Endometrium (tissue), 2 donors: Measurements from ENCODE around the gene REC8.
"Not testable (repeated sequence)": the region's sequence is repeated elsewhere in the genome, so short reads cannot be mapped to it uniquely, and the experiment has no call there.

Experiments used
- FAIRE-seq: peaks from 2 replicates; lab custom pipeline; 2012; peaks lifted over from hg19 to GRCh38; lab: Jason Lieb, UNC
- donor health status: control.
- donor health status: control.

REC8 gene

GRCh38 chr14:24184104-24184970 lies 12.5 kb downstream of the REC8 start:
- FAIRE-seq: no peak

GRCh38 chr14:24185026-24185425 lies 13.1 kb downstream of the REC8 start:
- no peak for FAIRE-seq

GRCh38 chr14:24185741-24186140 lies 13.9 kb downstream of the REC8 start:
- FAIRE-seq: no peak

GRCh38 chr14:24186831-24187538 lies 15.1 kb downstream of the REC8 start:
- FAIRE-seq: no peak

GRCh38 chr14:24187539-24187915 lies 15.6 kb downstream of the REC8 start:
- no peak for FAIRE-seq

GRCh38 chr14:24188251-24189058 lies 16.6 kb downstream of the REC8 start, which contains the start of gene IPO4:
IPO4 (minus strand) TSS chr14:24188816; CDS start chr14:24188787, 29 bp downstream.
- FAIRE-seq: peak; percentile 80

- no peak for FAIRE-seq
Measured at GRCh38 chr14:24189059-24189375, 17.1 kb downstream of the REC8 start.

- no peak for FAIRE-seq
Measured at GRCh38 chr14:24189460-24189859, 17.6 kb downstream of the REC8 start.

- no peak for FAIRE-seq
Measured at GRCh38 chr14:24190416-24190815, 18.5 kb downstream of the REC8 start.

- no peak for FAIRE-seq
Measured at GRCh38 chr14:24192933-24193332, 21.1 kb downstream of the REC8 start.

GRCh38 chr14:24194186-24194872 lies 22.4 kb downstream of the REC8 start:
- FAIRE-seq: no peak

GRCh38 chr14:24194873-24195185 lies 22.9 kb downstream of the REC8 start:
- no peak for FAIRE-seq

- FAIRE-seq: no peak
Measured at GRCh38 chr14:24195186-24196070, 23.5 kb downstream of the REC8 start, which contains the start of gene TM9SF1. TM9SF1 (minus strand) TSS chr14:24195441; CDS start chr14:24195019, 422 bp downstream.

GRCh38 chr14:24196071-24197055 lies 24.5 kb downstream of the REC8 start:
- FAIRE-seq: no peak

- FAIRE-seq: no peak
Measured at GRCh38 chr14:24197056-24197450, 25.2 kb downstream of the REC8 start.

GRCh38 chr14:24198814-24199524 lies 27.1 kb downstream of the REC8 start:
- no peak for FAIRE-seq

GRCh38 chr14:24202538-24202937 lies 30.7 kb downstream of the REC8 start:
- FAIRE-seq: not testable (repeated sequence)

GRCh38 chr14:24203249-24203886 lies 31.5 kb downstream of the REC8 start:
- not testable (repeated sequence) for FAIRE-seq
